IMR-90 (cell line): ENCODE measurements around the gene RNF138. TPM values are rescaled to one million over a fixed set of nuclear protein-coding genes. Genes with fewer than 3 reads are reported as not detected.

Source experiments
- ATAC-seq: fragments of 200-7000 bp; cut with Tn5 transposase; 2 replicates; pipeline ENCODE4 v1.9.1; 2020; ENCODE audit warnings: low read depth, mild to moderate bottlenecking, moderate library complexity
- BruUV-seq: library from RNA; stranded (reverse); fragments of 400-500 nt; replicated peaks from 2 replicates; lab custom pipeline; 2021; lab: Mats Ljungman, UMichigan
- CTCF ChIA-PET: fragments of 300-600 bp; formaldehyde crosslinking; extraction: SDS; loops from one replicate; lab custom pipeline; 2021; ENCODE audit warnings: antibody characterized with exemption; lab: Yijun Ruan, JAX
- POLR2A ChIA-PET: fragments of 300-600 bp; sonication (Branson Sonifier 250); formaldehyde crosslinking; loops from one replicate; lab custom pipeline; 2022; ENCODE audit warnings: antibody characterized with exemption; ENCODE audit not compliant: unreplicated experiment; lab: Charles Lee
- DNase-seq: peaks from one replicate; pipeline ENCODE4 v3.0.0; 2013
- H2AFZ ChIP-seq: replicated peaks from 2 replicates; pipeline ENCODE3; 2013; ENCODE audit warnings: low read length, mild to moderate bottlenecking; ENCODE audit not compliant: poor library complexity
- H2AK5ac ChIP-seq: 2 replicates; pipeline ENCODE4 v1.6.1; 2013; ENCODE audit warnings: low read depth, low read length, inconsistent platforms
- H2AK9ac ChIP-seq: replicated peaks from 2 replicates; pipeline ENCODE3; 2013; ENCODE audit warnings: mild to moderate bottlenecking, low read depth, low read length, moderate library complexity; ENCODE audit not compliant: poor library complexity
- H2BK120ac ChIP-seq: 2 replicates; pipeline ENCODE4 v1.6.1; 2013; ENCODE audit warnings: low read depth, low read length, inconsistent platforms
- H2BK15ac ChIP-seq: 3 replicates; pipeline ENCODE4 v1.6.1; 2013; ENCODE audit warnings: low read depth, low read length, inconsistent platforms
- H2BK20ac ChIP-seq: 2 replicates; pipeline ENCODE4 v1.6.1; 2013; ENCODE audit warnings: low read depth, mild to moderate bottlenecking, inconsistent platforms, low read length, moderate library complexity
- H2BK5ac ChIP-seq: 2 replicates; pipeline ENCODE4 v1.6.1; 2013; ENCODE audit warnings: mild to moderate bottlenecking, low read depth, low read length, inconsistent platforms; ENCODE audit not compliant: poor library complexity, severe bottlenecking
- H3K14ac ChIP-seq: replicated peaks from 2 replicates; pipeline ENCODE4 v1.6.1; 2013; ENCODE audit warnings: low read depth, low read length, inconsistent platforms
- H3K18ac ChIP-seq: 2 replicates; pipeline ENCODE4 v1.6.1; 2013; ENCODE audit warnings: low read depth, low read length, control low read depth
- H3K23ac ChIP-seq: 2 replicates; pipeline ENCODE4 v1.6.1; 2013; ENCODE audit warnings: low read depth, low read length, inconsistent platforms
- H3K27ac ChIP-seq: 2 replicates; pipeline ENCODE4 v1.5.1; 2013; ENCODE audit warnings: mild to moderate bottlenecking, control low read depth, low read length; ENCODE audit not compliant: insufficient read depth
- H3K27me3 ChIP-seq: 2 replicates; pipeline ENCODE4 v1.6.1; 2013; ENCODE audit warnings: low read length; ENCODE audit not compliant: control insufficient read depth, insufficient read depth
- H3K36me3 ChIP-seq: 2 replicates; pipeline ENCODE4 v1.6.1; 2013; ENCODE audit warnings: low read length, mixed read lengths; ENCODE audit not compliant: control insufficient read depth, insufficient read depth
- H3K4ac ChIP-seq: 2 replicates; pipeline ENCODE4 v1.6.1; 2013; ENCODE audit warnings: low read depth, low read length, inconsistent platforms
- H3K4me1 ChIP-seq: 2 replicates; pipeline ENCODE4 v1.6.1; 2013; ENCODE audit warnings: low read length, mixed read lengths; ENCODE audit not compliant: control insufficient read depth, insufficient read depth
- H3K4me2 ChIP-seq: 2 replicates; pipeline ENCODE4 v1.6.1; 2013; ENCODE audit warnings: low read depth, mild to moderate bottlenecking, control low read depth, low read length, moderate library complexity
- H3K4me3 ChIP-seq: 2 replicates; pipeline ENCODE4 v1.5.1; 2013; ENCODE audit warnings: low read depth, mild to moderate bottlenecking, control low read depth, low read length, moderate library complexity; ENCODE audit not compliant: insufficient read depth
- H3K56ac ChIP-seq: 2 replicates; pipeline ENCODE4 v1.6.1; 2013; ENCODE audit warnings: low read length, inconsistent platforms; ENCODE audit not compliant: insufficient read depth; ENCODE audit errors: extremely low read depth
- H3K79me1 ChIP-seq, 2 experiments: 2 replicates each; pipeline ENCODE4 v1.6.1; 2013; ENCODE audit warnings: low read length in 2 of 2, inconsistent platforms in 1 of 2, low read depth in 1 of 2
- H3K9ac ChIP-seq: 2 replicates; pipeline ENCODE4 v1.6.1; 2013; ENCODE audit warnings: low read depth, low read length, control low read depth
- H3K9me1 ChIP-seq: 2 replicates; pipeline ENCODE4 v1.6.1; 2013; ENCODE audit warnings: low read length, inconsistent platforms; ENCODE audit not compliant: insufficient read depth
- H3K9me3 ChIP-seq: 2 replicates; pipeline ENCODE4 v1.6.1; 2013; ENCODE audit warnings: low read length; ENCODE audit not compliant: control insufficient read depth, insufficient read depth
- H4K20me1 ChIP-seq: 2 replicates; pipeline ENCODE4 v1.6.1; 2013; ENCODE audit warnings: low read length, inconsistent platforms; ENCODE audit not compliant: insufficient read depth
- H4K5ac ChIP-seq: 2 replicates; pipeline ENCODE4 v1.6.1; 2013; ENCODE audit warnings: mild to moderate bottlenecking, low read depth, low read length, control low read depth
- H4K8ac ChIP-seq, 2 experiments: 2 replicates each; pipeline ENCODE4 v1.6.1; 2013; ENCODE audit warnings: low read depth in 2 of 2, low read length in 2 of 2, control low read depth in 1 of 2, inconsistent platforms in 1 of 2
- H4K91ac ChIP-seq: 2 replicates; pipeline ENCODE4 v1.6.1; 2013; ENCODE audit warnings: low read depth, low read length, inconsistent platforms; ENCODE audit not compliant: insufficient read depth
- BHLHE40 ChIP-seq: fragments of 150-350 bp; IDR thresholded peaks from 2 replicates; pipeline ENCODE4 v1.6.1; 2016; ENCODE audit warnings: mild to moderate bottlenecking, low read depth, low read length
- CEBPB ChIP-seq: IDR thresholded peaks from 2 replicates; pipeline ENCODE4 v1.6.1; 2012; ENCODE audit warnings: low read depth, low read length, improper control_type of control experiment
- FOS ChIP-seq: fragments of 150-350 bp; IDR thresholded peaks from 2 replicates; pipeline ENCODE4 v1.6.1; 2016; ENCODE audit warnings: low read depth, low read length
- MAFK ChIP-seq: IDR thresholded peaks from 2 replicates; pipeline ENCODE4 v1.6.1; 2012; ENCODE audit warnings: low read depth, low read length, improper control_type of control experiment
- NFE2L2 ChIP-seq: fragments of 150-350 bp; IDR thresholded peaks from 2 replicates; pipeline ENCODE4 v1.6.1; 2016; ENCODE audit warnings: low read depth, mild to moderate bottlenecking, low read length
- POLR2A ChIP-seq: IDR thresholded peaks from 2 replicates; pipeline ENCODE4 v1.6.1; 2012; ENCODE audit warnings: mild to moderate bottlenecking, low read depth, low read length
- WGBS, 2 experiments: methylation state at CpG; one replicate each; pipeline versions ENCODE4 v1.1.5 to v1.1.7; 2013; ENCODE audit warnings: missing lambda C conversion rate in 2 of 2; ENCODE audit not compliant: insufficient read length in 1 of 2; ENCODE audit errors: extremely low coverage in 2 of 2; 5-methylcytosine and 5-hydroxymethylcytosine counted together
- dilution Hi-C: fragments of 300-500 bp; cut with HindIII; formaldehyde crosslinking; loops from one replicate; pipeline ENCODE4 v1.14.3; 2018; ENCODE audit warnings: low sequenced_read_pairs; ENCODE audit not compliant: unreplicated experiment
- in situ Hi-C: fragments of 300-500 bp; cut with MboI; formaldehyde crosslinking; loops from 3 replicates; pipeline ENCODE4 v1.14.3; 2019; ENCODE audit warnings: low sequenced_read_pairs, inconsistent platforms, mixed read lengths
- intact Hi-C: fragments of 100-400 bp; cut with micrococcal nuclease; formaldehyde crosslinking; loops from 2 replicates; pipeline ENCODE4 v1.10.0; 2022
- polyA plus RNA-seq, 3 experiments: library from polyadenylated mRNA; depleted of rRNA; stranded (reverse); fragments of >200 nt; gene quantifications; 2 replicates each; pipeline ENCODE4 v1.2.3, GENCODE V29; 2012; ENCODE audit warnings: low replicate concordance in 1 of 3
- total RNA-seq: library from RNA; depleted of rRNA; stranded (reverse); fragments of >200 nt; gene quantifications from 2 replicates; pipeline ENCODE4 v1.2.3, GENCODE V29; 2012

The RNF138 gene
- total and polyA plus RNA-seq, 2 of the 4 experiments (the other 2 are of a cell fraction): 18.1 to 36.0 TPM

DNA sequence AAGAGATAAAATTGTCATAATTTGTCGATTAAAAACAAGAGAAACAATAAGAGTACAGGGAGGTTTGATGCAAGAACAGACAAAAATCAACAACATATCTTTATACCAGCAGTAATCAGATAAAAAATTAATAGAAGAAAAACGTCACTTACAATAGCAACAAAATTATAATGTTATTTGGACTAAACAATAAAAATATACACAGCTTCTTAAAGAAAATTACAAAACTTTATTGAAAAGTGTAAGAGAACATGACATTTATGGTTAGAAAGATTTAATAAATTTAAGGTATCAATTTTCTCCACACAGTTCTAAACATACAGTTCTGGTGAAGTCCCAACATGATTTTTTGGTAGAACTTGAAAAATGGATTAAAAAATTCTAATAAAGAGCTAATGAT lies 12.8 kb downstream of the RNF138 start:
- Histone ChIP-seq H4K20me1 (peaks cover 5% of the 10 kb centered on the region), H3K9ac (no peak overlapping the region), H2BK5ac (no peak overlapping the region), H3K56ac (no peak overlapping the region), H3K27me3 (no peaks in the 10 kb centered on the region), H3K23ac (no peak overlapping the region), H2AK5ac (no peak overlapping the region), H2BK120ac (no peak overlapping the region), H4K5ac (no peak overlapping the region), H2AK9ac (no peak overlapping the region), H3K27ac (no peak overlapping the region), H3K9me3 (no peaks in the 10 kb centered on the region), H4K8ac (no peak overlapping the region), H3K18ac (no peak overlapping the region), H2BK20ac (no peak overlapping the region), H3K4me1 (no peaks in the 10 kb centered on the region), H3K36me3 (no peaks in the 10 kb centered on the region), H4K91ac (no peak overlapping the region), H3K79me1 (peaks cover 11 to 13% of the 10 kb centered on the region in 2 experiments; a peak in 3 of 4 replicates), H3K4me2 (no peak overlapping the region), H2BK15ac (no peak overlapping the region), H3K4ac (no peak overlapping the region), H3K4me3 (no peak overlapping the region), H3K14ac (no peak overlapping the region), H2AFZ (no peak overlapping the region), H3K9me1 (no peaks in the 10 kb centered on the region)
- ATAC-seq (no peak), DNase-seq (no peak)
- dilution Hi-C loops: no loop called here
- no peak for TF ChIP-seq CEBPB
- TF ChIP-seq POLR2A: no peak
- no peak for TF ChIP-seq NFE2L2
- no peak for TF ChIP-seq BHLHE40
- no peak for TF ChIP-seq FOS
- no peak for TF ChIP-seq MAFK
- no CpG with 5 or more reads among the region's 2 CpGs for WGBS, 2 experiments
- BruUV-seq: no TSS peak
- intact Hi-C loops: no loop called here
- CTCF ChIA-PET: interaction anchor here (1.1 kb wide), 1 partner anchor 78 kb away, joined by 4 read pairs; no protein-coding TSS in a partner anchor
- in situ Hi-C loops: no loop called here
- POLR2A ChIA-PET: no interaction called here
